ENCODE measurements around the gene CIAO3. TPM values are rescaled to one million over a fixed set of nuclear protein-coding genes. Genes with fewer than 3 reads are reported as not detected.

Gene CIAO3
- total RNA-seq (2022) (28.5 and 31.1 TPM in 2 replicates), Bru-seq, nascent RNA (percentile 51 among the genes with signal in this experiment), BruChase-seq, experiment 1, labeled RNA remaining after a 6-hour chase (percentile 59 among the genes with signal in this experiment), BruChase-seq, experiment 2, labeled RNA remaining after a 2-hour chase (percentile 59 among the genes with signal in this experiment)
- long read RNA-seq, transcript CIAO3-201 (11 exons, 2,112 nt) = major isoform, 58 of 76 reads
- long read RNA-seq, partial matches to known transcripts = 1 of 76 reads
- long read RNA-seq, other reads (novel, unspliced or antisense) = 12 of 76 reads

DNA sequence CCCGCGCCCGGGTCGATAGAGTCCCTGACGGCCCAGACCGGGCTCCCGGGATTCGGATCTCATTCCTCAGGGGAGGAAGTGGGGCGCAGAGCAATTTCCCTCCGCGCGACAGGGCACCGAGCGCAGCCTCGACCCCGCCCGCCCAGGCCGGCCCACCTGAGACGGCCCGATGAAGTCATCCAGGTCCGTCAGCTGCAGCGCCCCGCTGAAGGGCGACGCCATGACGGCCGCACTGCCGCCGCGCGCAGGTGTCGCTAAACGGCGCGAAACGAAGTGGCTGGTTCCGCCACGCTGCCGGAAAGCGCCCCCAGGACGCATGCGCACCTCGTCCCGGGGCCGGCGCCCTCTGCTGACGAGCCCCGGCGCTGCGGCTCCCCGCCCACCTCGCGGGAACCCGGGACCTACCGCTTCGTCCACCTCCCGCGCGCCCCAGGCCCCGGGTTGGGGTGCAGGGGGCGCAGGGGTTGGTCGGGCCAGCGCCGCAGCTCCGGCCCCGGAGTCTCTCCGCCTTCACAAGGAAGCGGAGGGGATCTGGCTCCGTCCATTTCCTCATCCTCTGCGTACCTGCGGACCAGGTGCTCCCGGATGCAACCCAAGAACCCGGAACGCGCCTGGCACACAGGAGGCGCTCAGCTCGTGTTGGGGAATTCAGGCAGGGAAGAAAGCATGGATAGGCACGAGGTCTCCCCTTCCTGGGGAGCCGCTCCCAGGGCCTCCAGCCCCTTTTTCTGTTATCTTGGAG lies at the start of gene CIAO3:
Gene CIAO3, minus strand, starts transcription at position 234 of the 742 bp plus-strand sequence. Its CDS starts 12 bp downstream, at position 222.
- Mint-ChIP-seq H3K9me3 (ENCODE audit: unreplicated experiment) (no peaks in the 10 kb centered on the region), H3K4me1 (ENCODE audit: insufficient read depth, unreplicated experiment) (peaks cover 6% of the 10 kb centered on the region), H3K36me3 (ENCODE audit: insufficient read depth, unreplicated experiment) (peaks cover 32% of the 10 kb centered on the region), H3K27me3 (ENCODE audit: insufficient read depth, unreplicated experiment) (no peaks in the 10 kb centered on the region), H3K27ac (ENCODE audit: low read depth, unreplicated experiment) (peak within 1 kb of the TSS; percentile 84), H3K4me3 (ENCODE audit: unreplicated experiment) (peak within 1 kb of the TSS; percentile 74)
- BruUV-seq (replicated peaks) = TSS peak; percentile 77
- DNase-seq (ENCODE audit: unreplicated experiment) = peak; percentile 88
- intact Hi-C loops (cut with micrococcal nuclease) = no loop called here
- ChIA-PET POLR2A (interaction anchor here (0.5 to 3.6 kb wide), 20 partner anchors 8 to 216 kb away, joined by 3 to 26 read pairs (median 6); partner anchors contain the start of genes ANTKMT, CCDC78, HAGHL and METRN), CTCF (interaction anchor here (0.5 to 5.9 kb wide), 17 partner anchors 9 to 323 kb away, joined by 3 to 37 read pairs (median 4); partner anchors contain the start of genes CHTF18, MSLN and RPUSD1)
- TF ChIP-seq, protein P1, sequence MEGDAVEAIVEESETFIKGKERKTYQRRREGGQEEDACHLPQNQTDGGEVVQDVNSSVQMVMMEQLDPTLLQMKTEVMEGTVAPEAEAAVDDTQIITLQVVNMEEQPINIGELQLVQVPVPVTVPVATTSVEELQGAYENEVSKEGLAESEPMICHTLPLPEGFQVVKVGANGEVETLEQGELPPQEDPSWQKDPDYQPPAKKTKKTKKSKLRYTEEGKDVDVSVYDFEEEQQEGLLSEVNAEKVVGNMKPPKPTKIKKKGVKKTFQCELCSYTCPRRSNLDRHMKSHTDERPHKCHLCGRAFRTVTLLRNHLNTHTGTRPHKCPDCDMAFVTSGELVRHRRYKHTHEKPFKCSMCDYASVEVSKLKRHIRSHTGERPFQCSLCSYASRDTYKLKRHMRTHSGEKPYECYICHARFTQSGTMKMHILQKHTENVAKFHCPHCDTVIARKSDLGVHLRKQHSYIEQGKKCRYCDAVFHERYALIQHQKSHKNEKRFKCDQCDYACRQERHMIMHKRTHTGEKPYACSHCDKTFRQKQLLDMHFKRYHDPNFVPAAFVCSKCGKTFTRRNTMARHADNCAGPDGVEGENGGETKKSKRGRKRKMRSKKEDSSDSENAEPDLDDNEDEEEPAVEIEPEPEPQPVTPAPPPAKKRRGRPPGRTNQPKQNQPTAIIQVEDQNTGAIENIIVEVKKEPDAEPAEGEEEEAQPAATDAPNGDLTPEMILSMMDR (IDR thresholded peaks at IDR 0.05; ENCODE audit: unreplicated experiment) = peak; percentile 96

DNA sequence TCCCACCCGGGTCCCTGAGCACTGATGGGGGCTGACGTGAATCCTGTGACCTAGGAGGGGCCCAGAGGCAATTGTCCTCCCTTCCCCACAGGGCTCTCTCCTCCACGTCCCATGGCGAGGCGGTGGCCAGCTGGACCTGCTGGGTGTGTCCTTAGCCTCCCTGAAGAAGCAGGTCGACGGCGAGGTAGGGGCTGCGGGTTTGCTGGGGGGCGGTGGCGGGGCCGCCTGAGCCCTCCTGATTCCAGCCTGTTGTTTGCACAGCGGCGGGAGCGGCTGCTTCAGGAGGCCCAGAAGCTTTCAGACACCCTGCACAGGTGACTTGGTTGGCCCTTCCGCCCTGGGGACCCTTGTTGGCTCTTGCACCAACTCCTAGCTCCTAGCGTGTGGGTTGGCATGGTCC lies 49.3 kb upstream of the CIAO3 start:
- Mint-ChIP-seq H3K27ac (ENCODE audit: low read depth, unreplicated experiment) (no peak overlapping the region), H3K9me3 (ENCODE audit: unreplicated experiment) (no peaks in the 10 kb centered on the region), H3K4me3 (ENCODE audit: unreplicated experiment) (peak overlapping the region; percentile 56), H3K36me3 (ENCODE audit: insufficient read depth, unreplicated experiment) (peaks cover 9% of the 10 kb centered on the region), H3K4me1 (ENCODE audit: insufficient read depth, unreplicated experiment) (no peaks in the 10 kb centered on the region), H3K27me3 (ENCODE audit: insufficient read depth, unreplicated experiment) (no peaks in the 10 kb centered on the region)
- ChIA-PET POLR2A (interaction anchor here (0.7 to 1.0 kb wide), 3 partner anchors 10 to 49 kb away, joined by 3 read pairs; partner anchors contain the start of gene CIAO3), CTCF (no interaction called here)
- no TSS peak for BruUV-seq (replicated peaks)
- no peak for DNase-seq (ENCODE audit: unreplicated experiment)
- TF ChIP-seq, protein P1 (IDR thresholded peaks at IDR 0.05; ENCODE audit: unreplicated experiment) = no peak
- intact Hi-C loops (cut with micrococcal nuclease) = no loop called here

DNA sequence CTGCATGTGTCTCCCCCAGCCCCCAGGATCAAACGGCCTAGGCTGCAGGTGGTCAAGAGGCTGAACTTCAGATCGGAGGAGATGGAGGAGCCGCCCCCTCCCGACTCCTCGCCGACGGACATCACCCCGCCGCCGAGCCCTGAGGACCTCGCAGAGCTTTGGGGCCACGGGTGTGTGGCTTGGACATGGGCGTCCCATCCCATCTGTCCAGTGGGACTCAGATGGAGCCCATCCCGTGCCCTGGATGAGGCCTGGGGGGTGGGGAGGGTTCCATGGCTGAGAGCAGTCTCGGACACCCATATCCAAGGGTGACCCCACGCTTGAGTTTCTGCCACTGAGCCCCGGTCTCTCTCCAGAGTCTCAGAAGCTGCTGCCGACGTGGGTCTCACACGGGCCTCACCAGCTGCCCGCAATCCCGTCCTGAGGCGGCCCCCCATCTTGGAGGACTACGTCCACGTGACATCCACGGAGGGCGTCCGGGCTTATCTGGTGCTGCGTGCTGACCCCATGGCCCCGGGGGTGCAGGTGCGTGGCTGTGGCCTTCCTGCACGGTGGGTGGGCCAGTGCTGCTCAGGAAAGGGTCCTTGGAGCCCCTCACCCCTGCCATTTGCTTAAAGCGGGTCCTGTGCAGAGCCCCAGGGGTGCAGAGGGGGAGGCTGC lies 48.5 kb upstream of the CIAO3 start:
- Mint-ChIP-seq H3K4me3 (ENCODE audit: unreplicated experiment) (peak overlapping the region; percentile 77), H3K27me3 (ENCODE audit: insufficient read depth, unreplicated experiment) (no peaks in the 10 kb centered on the region), H3K36me3 (ENCODE audit: insufficient read depth, unreplicated experiment) (peaks cover 9% of the 10 kb centered on the region), H3K4me1 (ENCODE audit: insufficient read depth, unreplicated experiment) (no peaks in the 10 kb centered on the region), H3K27ac (ENCODE audit: low read depth, unreplicated experiment) (no peak overlapping the region), H3K9me3 (ENCODE audit: unreplicated experiment) (no peaks in the 10 kb centered on the region)
- DNase-seq (ENCODE audit: unreplicated experiment) = no peak
- CTCF ChIA-PET = interaction anchor here (3.2 kb wide), 1 partner anchor 78 kb away, joined by 21 read pairs; no protein-coding TSS in a partner anchor
- intact Hi-C loops (cut with micrococcal nuclease) = loop anchor here (5.0 kb wide), 1 partner anchor 62 kb away; the partner anchor contains the start of genes CCDC78 and HAGHL
- no TSS peak for BruUV-seq (replicated peaks)
- POLR2A ChIA-PET = interaction anchor here (0.8 to 1.1 kb wide), 3 partner anchors 48 to 105 kb away, joined by 3 to 4 read pairs (median 3); partner anchors contain the start of genes CIAO3 and JMJD8
- TF ChIP-seq, protein P1 (IDR thresholded peaks at IDR 0.05; ENCODE audit: unreplicated experiment) = no peak

Data from MCF 10A (cell line).